ENCODE results near the gene DDX17. TPM values are rescaled to one million over a fixed set of nuclear protein-coding genes. Genes with fewer than 3 reads are reported as not detected.

DDX17 gene
- total and polyA plus RNA-seq, 2 of the 4 experiments (the other 2 are of a cell fraction) = 240 to 371 TPM

- WGBS, 2 experiments (ENCODE audit: extremely low coverage in 2 of 2, insufficient read length in 1 of 2) = no CpG with 5 or more reads among the region's 1 CpG
- Histone ChIP-seq H4K20me1 (ENCODE audit: insufficient read depth, low read length) (peaks cover 96% of the 10 kb centered on the region), H4K5ac (ENCODE audit: low read depth, low read length) (no peak overlapping the region), H3K79me1 (ENCODE audit: low read depth in 1 of 2, low read length in 2 of 2) (peaks cover 44 to 83% of the 10 kb centered on the region in 2 experiments), H3K4me1 (ENCODE audit: control insufficient read depth, insufficient read depth, low read length) (peaks cover 26% of the 10 kb centered on the region), H2AK9ac (replicated peaks; ENCODE audit: low read depth, low read length, poor library complexity) (no peak overlapping the region), H3K23ac (ENCODE audit: low read depth, low read length) (no peak overlapping the region), H4K8ac (ENCODE audit: low read depth in 2 of 2, low read length in 2 of 2) (no peak overlapping the region), H2BK120ac (ENCODE audit: low read depth, low read length) (no peak overlapping the region), H4K91ac (ENCODE audit: insufficient read depth, low read depth, low read length) (no peak overlapping the region), H3K36me3 (ENCODE audit: control insufficient read depth, insufficient read depth, low read length) (peaks cover 72% of the 10 kb centered on the region), H2AFZ (replicated peaks; ENCODE audit: low read length, poor library complexity) (no peak overlapping the region), H3K9ac (ENCODE audit: low read depth, low read length) (no peak overlapping the region), H2BK15ac (ENCODE audit: low read depth, low read length) (no peak overlapping the region), H3K4ac (ENCODE audit: low read depth, low read length) (no peak overlapping the region), H3K14ac (replicated peaks; ENCODE audit: low read depth, low read length) (no peak overlapping the region), H3K27me3 (ENCODE audit: control insufficient read depth, insufficient read depth, low read length) (no peaks in the 10 kb centered on the region), H2AK5ac (ENCODE audit: low read depth, low read length) (no peak overlapping the region), H2BK5ac (ENCODE audit: low read depth, low read length, poor library complexity, severe bottlenecking) (no peak overlapping the region), H3K18ac (ENCODE audit: low read depth, low read length) (no peak overlapping the region), H3K9me3 (ENCODE audit: control insufficient read depth, insufficient read depth, low read length) (no peaks in the 10 kb centered on the region), H3K27ac (ENCODE audit: insufficient read depth, low read length) (no peak overlapping the region; the same call in 1 of the 2 replicates), H3K4me3 (ENCODE audit: insufficient read depth, low read depth, low read length) (no peak overlapping the region), H3K56ac (ENCODE audit: extremely low read depth, insufficient read depth, low read length) (no peak overlapping the region), H2BK20ac (ENCODE audit: low read depth, low read length) (no peak overlapping the region), H3K4me2 (ENCODE audit: low read depth, low read length) (no peak overlapping the region), H3K9me1 (ENCODE audit: insufficient read depth, low read length) (peaks cover 25% of the 10 kb centered on the region)
- BruUV-seq (replicated peaks) = no TSS peak
- ATAC-seq (ENCODE audit: low read depth) (peak; percentile 65), DNase-seq (peak; percentile 79)
- in situ Hi-C loops (cut with MboI; ENCODE audit: low sequenced_read_pairs) (no loop called here), intact Hi-C loops (cut with micrococcal nuclease) (no loop called here), dilution Hi-C loops (cut with HindIII; ENCODE audit: low sequenced_read_pairs, unreplicated experiment) (no loop called here)
- TF ChIP-seq MXI1 (IDR thresholded peaks at IDR 0.05; ENCODE audit: borderline replicate concordance, low read depth, low read length) = no peak
- ChIA-PET POLR2A (ENCODE audit: unreplicated experiment) (no interaction called here), CTCF (interaction anchor here (0.9 to 1.5 kb wide), 2 partner anchors 11 to 191 kb away, joined by 4 to 5 read pairs; partner anchors contain the start of gene TOMM22)
These were observed 15.2 kb downstream of the DDX17 start for GRCh38 chr22:38490915-38491314.
